Measurements from ENCODE around the gene ATF7IP2.
"Not testable (repeated sequence)": the region's sequence is repeated elsewhere in the genome, so short reads cannot be mapped to it uniquely, and the experiment has no call there.

Gene ATF7IP2, protein sequence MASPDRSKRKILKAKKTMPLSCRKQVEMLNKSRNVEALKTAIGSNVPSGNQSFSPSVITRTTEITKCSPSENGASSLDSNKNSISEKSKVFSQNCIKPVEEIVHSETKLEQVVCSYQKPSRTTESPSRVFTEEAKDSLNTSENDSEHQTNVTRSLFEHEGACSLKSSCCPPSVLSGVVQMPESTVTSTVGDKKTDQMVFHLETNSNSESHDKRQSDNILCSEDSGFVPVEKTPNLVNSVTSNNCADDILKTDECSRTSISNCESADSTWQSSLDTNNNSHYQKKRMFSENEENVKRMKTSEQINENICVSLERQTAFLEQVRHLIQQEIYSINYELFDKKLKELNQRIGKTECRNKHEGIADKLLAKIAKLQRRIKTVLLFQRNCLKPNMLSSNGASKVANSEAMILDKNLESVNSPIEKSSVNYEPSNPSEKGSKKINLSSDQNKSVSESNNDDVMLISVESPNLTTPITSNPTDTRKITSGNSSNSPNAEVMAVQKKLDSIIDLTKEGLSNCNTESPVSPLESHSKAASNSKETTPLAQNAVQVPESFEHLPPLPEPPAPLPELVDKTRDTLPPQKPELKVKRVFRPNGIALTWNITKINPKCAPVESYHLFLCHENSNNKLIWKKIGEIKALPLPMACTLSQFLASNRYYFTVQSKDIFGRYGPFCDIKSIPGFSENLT

DNA sequence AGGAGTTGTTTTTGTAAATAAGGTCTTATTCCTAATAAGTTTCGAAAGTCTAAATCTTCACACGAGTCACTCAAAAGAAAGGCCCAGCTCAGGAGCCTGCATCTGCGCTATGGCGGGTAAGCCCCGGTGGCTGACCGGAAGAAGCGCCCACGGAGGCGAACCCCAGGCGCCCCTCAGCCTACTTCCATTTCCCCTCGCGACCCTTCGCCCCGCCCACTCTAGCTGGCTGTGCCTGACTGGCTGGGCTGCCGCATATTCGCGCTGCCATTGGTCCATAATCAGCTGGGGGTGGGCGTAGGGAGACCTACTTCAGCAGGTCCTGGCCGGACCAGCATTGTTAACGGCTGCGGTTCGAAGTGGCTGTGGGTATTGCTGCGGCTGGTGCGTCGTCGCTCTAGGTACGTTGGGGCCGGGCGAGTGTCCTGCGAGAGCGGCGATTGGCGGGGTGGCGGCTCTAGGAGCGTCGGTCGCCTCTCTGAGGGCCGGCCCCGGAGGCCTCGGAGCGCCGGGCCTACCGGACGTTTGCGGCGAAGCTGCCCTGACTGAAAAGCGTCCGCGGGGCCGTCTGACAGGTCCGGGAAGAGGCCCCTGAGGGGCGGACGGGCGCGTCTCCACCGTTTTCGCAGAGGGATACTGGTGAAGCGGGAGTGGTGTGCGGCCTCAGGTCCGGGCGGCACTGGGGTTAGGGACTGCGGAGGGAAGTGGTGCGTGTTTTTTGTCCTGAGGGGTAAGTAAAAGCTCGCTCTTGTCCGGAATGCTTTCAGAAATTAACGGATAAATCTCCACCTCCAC is at the start of gene ATF7IP2:
TSS of gene ATF7IP2 (plus strand) at position 337 of the 792 bp plus-strand sequence. CDS start 44,560 bp downstream, outside the sequence.
- Histone ChIP-seq H3K27me3 (ENCODE audit: insufficient read depth, low read length) (no peaks in the 10 kb centered on the region), H3K9me3 (ENCODE audit: insufficient read depth, low read depth, low read length) (no peaks in the 10 kb centered on the region), H3K9ac (ENCODE audit: low read depth, low read length) (peak within 1 kb of the TSS; percentile 82), H3K4me1 (ENCODE audit: insufficient read depth, low read length) (peaks cover 4% of the 10 kb centered on the region; the same call in 1 of the 2 replicates), H3K4me3 (ENCODE audit: low read length) (peak within 1 kb of the TSS; percentile 94), H3K27ac (ENCODE audit: low read length) (no peak within 1 kb of the TSS), H3K36me3 (ENCODE audit: insufficient read depth, low read depth, low read length) (peaks cover 18% of the 10 kb centered on the region; the same call in 1 of the 2 replicates)

DNA sequence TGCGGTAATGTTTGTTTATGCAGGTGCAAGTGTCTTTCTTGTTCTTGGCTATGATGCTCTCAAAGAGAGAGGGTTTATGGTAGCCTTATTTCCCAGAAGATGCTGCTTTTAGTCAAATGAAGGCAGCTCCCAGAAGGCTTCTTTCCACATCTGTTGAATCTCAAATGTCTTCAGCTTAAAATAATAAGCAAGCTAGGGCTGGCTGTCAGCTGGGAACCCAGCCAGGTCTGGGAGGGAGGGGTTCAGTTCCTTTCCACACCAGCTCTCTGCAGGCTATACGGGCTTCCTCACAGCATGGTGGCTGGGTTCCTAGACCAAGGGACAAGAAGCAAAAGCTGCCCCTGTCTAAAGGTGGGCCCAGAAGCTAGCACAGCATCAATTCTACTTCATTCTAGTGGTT is 47.4 kb upstream of the ATF7IP2 start:
- H3K9ac ChIP-seq (ENCODE audit: low read depth, low read length), result no peak overlapping the region
- no peak overlapping the region for H3K4me3 ChIP-seq (ENCODE audit: low read length)
- H3K27ac ChIP-seq (ENCODE audit: low read length), result no peak overlapping the region
- H3K36me3 ChIP-seq (ENCODE audit: insufficient read depth, low read depth, low read length), result no peaks in the 10 kb centered on the region
- H3K27me3 ChIP-seq (ENCODE audit: insufficient read depth, low read length), result no peaks in the 10 kb centered on the region
- H3K9me3 ChIP-seq (ENCODE audit: insufficient read depth, low read depth, low read length), result peaks cover 41% of the 10 kb centered on the region
- H3K4me1 ChIP-seq (ENCODE audit: insufficient read depth, low read length), result no peaks in the 10 kb centered on the region

DNA sequence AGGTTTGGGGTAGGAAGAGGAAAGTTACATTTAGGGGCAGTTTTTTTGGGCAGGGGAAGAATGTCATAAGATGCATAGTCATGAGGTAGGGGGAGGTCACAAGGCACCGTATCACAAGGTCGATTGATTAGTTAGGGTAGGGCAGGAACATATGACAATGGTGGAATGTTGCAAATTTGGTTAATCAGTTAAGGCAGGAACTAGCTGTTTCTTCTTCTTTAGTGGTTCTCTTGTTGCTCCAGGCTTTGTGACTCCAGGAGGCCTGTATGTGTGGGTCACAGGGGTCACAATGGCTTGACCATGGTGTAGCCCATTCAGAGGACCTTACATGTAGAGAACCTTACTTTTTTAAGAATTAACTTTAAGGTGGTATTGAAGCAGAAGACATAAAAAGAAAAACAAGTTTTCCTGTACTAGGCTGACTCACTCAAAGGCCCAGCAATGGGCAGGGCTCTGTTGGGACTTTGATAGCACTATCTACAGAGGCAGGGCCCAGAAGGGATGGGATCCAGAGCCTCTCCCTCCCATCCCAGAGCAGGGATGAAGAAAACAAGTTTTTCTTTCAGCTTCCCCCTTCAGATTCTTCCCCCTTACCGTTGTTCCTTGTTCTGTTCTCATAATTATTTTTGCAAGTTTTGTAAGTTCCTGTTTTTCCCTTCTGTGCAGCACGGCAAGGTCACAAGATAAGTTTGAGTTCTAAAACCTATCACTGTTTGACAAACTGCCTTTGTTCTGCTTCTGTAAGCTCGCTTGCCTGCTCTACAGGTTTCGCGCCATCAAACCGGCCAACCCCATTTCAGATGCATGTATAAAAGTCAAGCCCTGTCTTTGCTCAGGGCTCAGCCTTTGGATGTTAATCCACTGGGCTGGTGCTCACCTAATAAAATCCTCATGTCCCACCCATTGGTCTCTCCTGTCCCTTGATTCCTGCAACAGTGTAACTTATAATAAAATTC is 45.8 kb upstream of the ATF7IP2 start:
- H3K27me3 ChIP-seq (ENCODE audit: insufficient read depth, low read length), result no peaks in the 10 kb centered on the region
- H3K27ac ChIP-seq (ENCODE audit: low read length), result no peak overlapping the region
- H3K4me1 ChIP-seq (ENCODE audit: insufficient read depth, low read length), result no peaks in the 10 kb centered on the region
- H3K9ac ChIP-seq (ENCODE audit: low read depth, low read length), result no peak overlapping the region
- no peak overlapping the region; the same call in 1 of the 2 replicates for H3K4me3 ChIP-seq (ENCODE audit: low read length)
- no peaks in the 10 kb centered on the region for H3K36me3 ChIP-seq (ENCODE audit: insufficient read depth, low read depth, low read length)
- peaks cover 47% of the 10 kb centered on the region for H3K9me3 ChIP-seq (ENCODE audit: insufficient read depth, low read depth, low read length)

DNA sequence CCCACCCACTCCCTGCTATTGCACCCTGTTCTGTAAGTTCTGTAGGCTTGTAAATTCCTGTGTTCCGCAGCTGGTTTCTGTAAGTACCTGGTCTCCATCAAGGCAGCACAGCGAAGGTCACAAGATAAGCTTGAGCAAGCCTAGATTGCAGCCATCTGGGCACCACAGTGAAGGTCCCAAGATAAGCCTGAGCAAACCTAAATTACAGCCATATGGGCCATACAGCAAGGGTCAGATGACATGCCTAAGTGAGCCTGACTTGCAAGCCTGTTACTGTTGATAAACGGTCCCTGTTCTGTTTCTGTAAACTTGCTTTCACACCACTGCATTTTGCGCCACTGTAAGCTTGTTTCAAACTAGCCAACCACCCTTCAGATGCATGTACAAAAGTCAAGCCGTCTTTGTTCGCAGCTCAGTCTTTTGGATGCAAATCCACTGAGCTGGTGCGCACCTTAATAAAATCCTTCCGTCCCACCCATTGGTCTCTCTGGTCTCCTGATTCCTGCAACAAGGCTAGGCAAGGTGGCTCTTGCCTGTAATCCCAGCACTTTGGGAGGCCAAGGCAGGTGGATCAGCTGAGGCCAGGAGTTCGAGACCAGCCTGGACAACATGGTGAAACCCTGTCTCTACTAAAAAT is 42.6 kb upstream of the ATF7IP2 start:
- no peak overlapping the region for H3K9ac ChIP-seq (ENCODE audit: low read depth, low read length)
- H3K36me3 ChIP-seq (ENCODE audit: insufficient read depth, low read depth, low read length), result no peaks in the 10 kb centered on the region
- no peaks in the 10 kb centered on the region for H3K27me3 ChIP-seq (ENCODE audit: insufficient read depth, low read length)
- no peaks in the 10 kb centered on the region for H3K4me1 ChIP-seq (ENCODE audit: insufficient read depth, low read length)
- H3K27ac ChIP-seq (ENCODE audit: low read length), result no peak overlapping the region
- no peak overlapping the region for H3K4me3 ChIP-seq (ENCODE audit: low read length)
- H3K9me3 ChIP-seq (ENCODE audit: insufficient read depth, low read depth, low read length), result peaks cover 54% of the 10 kb centered on the region

DNA sequence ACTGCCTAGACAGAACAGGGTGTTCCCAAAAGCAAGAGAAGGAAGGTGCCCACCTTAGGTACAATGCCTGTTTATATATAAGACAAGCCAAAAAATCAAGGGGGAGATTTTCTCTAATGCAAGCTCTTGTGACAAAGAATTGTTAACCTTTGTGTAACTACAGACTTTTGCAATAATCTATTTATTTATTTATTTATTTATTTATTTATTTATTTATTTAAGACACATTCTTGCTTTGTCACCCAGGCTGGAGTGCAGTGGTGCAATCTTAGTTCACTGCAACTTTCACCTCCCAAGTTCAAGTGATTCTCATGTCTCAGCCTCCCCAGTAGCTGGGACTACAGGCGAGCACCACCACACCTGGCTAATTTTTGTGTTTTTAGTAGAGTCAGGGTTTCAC is 41.2 kb upstream of the ATF7IP2 start:
- H3K9me3 ChIP-seq (ENCODE audit: insufficient read depth, low read depth, low read length), result peaks cover 47% of the 10 kb centered on the region
- H3K4me1 ChIP-seq (ENCODE audit: insufficient read depth, low read length); H3K36me3 ChIP-seq (ENCODE audit: insufficient read depth, low read depth, low read length); H3K27me3 ChIP-seq (ENCODE audit: insufficient read depth, low read length); H3K4me3 ChIP-seq (ENCODE audit: low read length); H3K9ac ChIP-seq (ENCODE audit: low read depth, low read length); H3K27ac ChIP-seq (ENCODE audit: low read length): not testable (repeated sequence)

DNA sequence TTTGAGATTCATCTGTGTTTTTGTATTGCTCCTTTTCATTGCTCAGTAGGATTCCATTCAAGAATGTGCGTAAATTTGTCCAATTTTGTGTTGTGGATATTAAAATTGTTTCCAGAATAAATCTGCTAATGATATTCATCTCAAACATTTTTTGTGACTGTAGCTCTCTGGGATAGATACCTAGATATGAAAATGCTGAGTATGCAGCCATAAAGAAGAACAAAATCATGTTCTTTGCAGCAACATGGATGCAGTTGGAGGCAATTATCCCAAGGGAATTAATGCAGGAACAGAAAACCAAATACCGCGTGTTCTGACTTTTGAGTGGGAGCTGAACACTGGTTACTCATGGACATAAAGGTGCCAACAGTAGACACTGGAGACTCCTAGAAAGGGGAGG is 40.2 kb upstream of the ATF7IP2 start:
- Histone ChIP-seq H3K36me3 (ENCODE audit: insufficient read depth, low read depth, low read length) (no peaks in the 10 kb centered on the region), H3K27ac (ENCODE audit: low read length) (no peak overlapping the region), H3K4me1 (ENCODE audit: insufficient read depth, low read length) (no peaks in the 10 kb centered on the region), H3K9ac (ENCODE audit: low read depth, low read length) (no peak overlapping the region), H3K27me3 (ENCODE audit: insufficient read depth, low read length) (no peaks in the 10 kb centered on the region), H3K9me3 (ENCODE audit: insufficient read depth, low read depth, low read length) (peaks cover 37% of the 10 kb centered on the region), H3K4me3 (ENCODE audit: low read length) (no peak overlapping the region)

DNA sequence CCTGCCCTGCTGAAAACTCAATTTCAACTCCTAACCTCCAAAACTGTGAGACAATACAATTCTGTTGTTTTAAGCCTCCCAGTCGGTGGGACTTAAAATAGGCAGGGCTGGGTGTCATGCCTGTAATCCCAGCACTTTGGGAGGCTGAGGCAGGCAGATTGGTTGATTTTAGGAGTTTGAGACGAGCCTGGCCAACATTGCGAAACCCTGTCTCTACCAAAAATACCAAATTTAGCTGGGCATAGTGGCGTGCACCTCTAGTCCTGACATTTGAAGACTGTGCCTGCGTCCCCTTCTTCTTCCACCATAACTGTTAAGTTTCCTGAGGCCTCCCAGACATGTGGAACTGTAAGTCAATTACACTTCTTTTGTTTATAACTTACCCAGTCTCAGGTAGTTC is 36.0 kb upstream of the ATF7IP2 start:
- H3K4me1 ChIP-seq (ENCODE audit: insufficient read depth, low read length), result no peaks in the 10 kb centered on the region
- no peak overlapping the region for H3K9ac ChIP-seq (ENCODE audit: low read depth, low read length)
- H3K4me3 ChIP-seq (ENCODE audit: low read length), result no peak overlapping the region
- H3K9me3 ChIP-seq (ENCODE audit: insufficient read depth, low read depth, low read length), result 0 out of 2 replicates have a peak, but pooled peaks cover 7% of the 10 kb centered on the region
- no peak overlapping the region for H3K27ac ChIP-seq (ENCODE audit: low read length)
- H3K36me3 ChIP-seq (ENCODE audit: insufficient read depth, low read depth, low read length), result no peaks in the 10 kb centered on the region
- H3K27me3 ChIP-seq (ENCODE audit: insufficient read depth, low read length), result no peaks in the 10 kb centered on the region

DNA sequence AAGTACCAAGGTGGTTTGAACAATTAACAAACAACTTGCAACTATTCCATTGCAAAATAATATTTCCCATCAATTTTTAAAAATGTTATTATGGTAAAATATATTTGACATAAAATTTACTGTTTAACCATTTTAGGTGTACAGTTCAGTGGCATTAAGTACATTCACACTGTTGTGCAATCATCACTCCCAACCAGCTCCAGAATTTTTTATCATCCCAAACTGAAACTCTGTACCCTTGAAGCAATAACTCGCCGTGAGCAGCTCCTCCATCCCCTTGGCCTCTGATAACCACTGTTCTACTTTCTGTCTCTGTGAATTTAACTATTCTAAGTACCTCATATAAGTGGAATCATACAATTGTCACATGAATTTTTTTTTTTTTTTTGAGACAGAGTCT is 33.6 kb upstream of the ATF7IP2 start:
- Histone ChIP-seq H3K9ac (ENCODE audit: low read depth, low read length) (no peak overlapping the region), H3K27me3 (ENCODE audit: insufficient read depth, low read length) (no peaks in the 10 kb centered on the region), H3K4me3 (ENCODE audit: low read length) (no peak overlapping the region), H3K4me1 (ENCODE audit: insufficient read depth, low read length) (no peaks in the 10 kb centered on the region), H3K27ac (ENCODE audit: low read length) (no peak overlapping the region), H3K9me3 (ENCODE audit: insufficient read depth, low read depth, low read length) (no peaks in the 10 kb centered on the region), H3K36me3 (ENCODE audit: insufficient read depth, low read depth, low read length) (no peaks in the 10 kb centered on the region)

DNA sequence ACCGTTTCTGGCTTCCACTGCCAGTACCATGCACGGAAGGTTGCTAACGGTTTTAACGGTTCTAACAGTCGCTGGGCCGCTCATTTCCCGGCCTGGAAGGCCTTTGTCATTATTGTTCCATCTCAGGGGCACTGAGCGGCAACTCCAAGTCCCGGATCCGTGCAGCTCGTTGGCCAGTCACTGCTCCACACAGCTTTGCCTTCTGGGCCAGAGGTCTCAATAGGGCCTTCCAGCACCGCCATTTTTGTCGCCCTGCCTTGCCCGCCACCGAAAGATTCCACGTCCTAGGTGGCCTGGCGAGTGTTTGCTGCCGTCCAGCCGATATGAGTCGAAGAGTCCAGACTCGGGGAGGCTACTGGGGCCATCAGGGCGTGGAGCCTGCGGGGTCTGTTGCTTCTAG is 30.3 kb upstream of the ATF7IP2 start:
- Histone ChIP-seq H3K4me3 (ENCODE audit: low read length) (no peak overlapping the region), H3K4me1 (ENCODE audit: insufficient read depth, low read length) (no peaks in the 10 kb centered on the region), H3K9ac (ENCODE audit: low read depth, low read length) (no peak overlapping the region), H3K27me3 (ENCODE audit: insufficient read depth, low read length) (no peaks in the 10 kb centered on the region), H3K9me3 (ENCODE audit: insufficient read depth, low read depth, low read length) (no peaks in the 10 kb centered on the region), H3K27ac (ENCODE audit: low read length) (no peak overlapping the region), H3K36me3 (ENCODE audit: insufficient read depth, low read depth, low read length) (no peaks in the 10 kb centered on the region)

DNA sequence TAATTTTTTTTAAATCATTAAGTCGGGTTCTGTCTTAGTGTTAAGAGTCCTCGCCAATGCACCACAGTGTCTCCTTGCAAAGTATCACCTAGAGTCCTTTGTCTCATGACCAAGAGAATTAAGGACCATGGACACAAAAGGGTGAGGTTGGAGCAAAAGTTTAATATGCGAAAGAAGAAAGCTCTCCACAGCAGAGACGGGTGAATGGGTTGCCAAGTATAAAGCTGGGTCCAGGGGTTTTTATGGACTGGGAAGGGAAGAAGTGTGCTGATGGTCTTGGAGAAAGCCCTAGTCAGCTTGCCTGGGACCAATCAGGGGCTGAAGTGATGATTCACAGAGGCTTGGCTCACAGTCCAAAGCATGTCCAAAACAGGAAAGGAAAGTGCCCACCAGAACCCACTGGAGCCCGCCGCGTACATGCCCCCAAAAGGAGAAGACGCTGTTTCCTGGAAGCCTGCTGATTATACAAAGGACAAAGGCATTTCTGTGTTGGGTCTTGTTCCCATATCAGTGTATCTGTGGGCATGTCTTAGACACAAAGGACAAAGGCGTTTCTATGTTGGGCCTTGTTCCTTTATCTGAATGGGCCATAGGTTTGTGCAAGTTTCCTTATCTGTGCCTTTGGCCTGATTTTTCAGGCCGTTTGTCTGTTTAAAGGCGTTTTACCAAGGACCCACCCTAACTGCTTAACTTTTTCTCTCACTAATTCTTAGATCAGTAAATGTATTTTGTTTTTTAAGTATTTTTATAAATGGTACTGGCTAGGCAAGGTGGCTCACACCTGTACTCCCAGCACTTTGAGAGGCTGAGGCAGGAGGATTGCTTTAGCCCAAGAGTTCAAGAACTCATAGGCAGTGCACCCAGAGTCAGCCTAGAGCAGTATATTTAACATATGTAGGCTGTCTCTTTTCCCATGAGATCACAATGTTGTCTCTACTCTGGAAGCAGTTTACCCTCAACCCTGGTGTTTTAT is 28.7 kb upstream of the ATF7IP2 start:
- no peaks in the 10 kb centered on the region for H3K27me3 ChIP-seq (ENCODE audit: insufficient read depth, low read length)
- no peaks in the 10 kb centered on the region for H3K4me1 ChIP-seq (ENCODE audit: insufficient read depth, low read length)
- no peak overlapping the region for H3K9ac ChIP-seq (ENCODE audit: low read depth, low read length)
- H3K9me3 ChIP-seq (ENCODE audit: insufficient read depth, low read depth, low read length), result no peaks in the 10 kb centered on the region
- no peak overlapping the region for H3K4me3 ChIP-seq (ENCODE audit: low read length)
- H3K36me3 ChIP-seq (ENCODE audit: insufficient read depth, low read depth, low read length), result no peaks in the 10 kb centered on the region
- H3K27ac ChIP-seq (ENCODE audit: low read length), result no peak overlapping the region

Data from iPS-20b (cell line).